Measurements from ENCODE around the gene NIFK. TPM values are rescaled to one million over a fixed set of nuclear protein-coding genes. Genes with fewer than 3 reads are reported as not detected.
"Not testable (repeated sequence)": the region's sequence is repeated elsewhere in the genome, so short reads cannot be mapped to it uniquely, and the experiment has no call there.

Gene NIFK
- total RNA-seq, 1 experiment from 2014 or later, result 171 TPM

GRCh38 chr2:121694398-121695170 is 42.1 kb downstream of the NIFK start:
- no peak for TF ChIP-seq CTCF (IDR thresholded peaks at IDR 0.05; ENCODE audit: unreplicated experiment)
- ChIA-PET CTCF (interaction anchor here (0.6 kb wide), 1 partner anchor 164 kb away, joined by 3 read pairs; the partner anchor contains the start of gene RNU4ATAC), POLR2A (interaction anchor here (0.6 to 2.8 kb wide), 5 partner anchors 13 to 163 kb away, joined by 3 to 9 read pairs (median 4); partner anchors contain the start of gene CLASP1)
- Mint-ChIP-seq H3K4me3 (ENCODE audit: unreplicated experiment) (no peak overlapping the region), H3K27me3 (ENCODE audit: insufficient read depth, unreplicated experiment) (no peaks in the 10 kb centered on the region), H3K27ac (ENCODE audit: low read depth, unreplicated experiment) (peak overlapping the region; percentile 19), H3K36me3 (ENCODE audit: insufficient read depth, unreplicated experiment) (no peaks in the 10 kb centered on the region), H3K4me1 (ENCODE audit: insufficient read depth, unreplicated experiment) (peaks cover 21% of the 10 kb centered on the region), H3K9me3 (ENCODE audit: unreplicated experiment) (no peaks in the 10 kb centered on the region)
- intact Hi-C loops (cut with micrococcal nuclease), result no loop called here
- DNase-seq (ENCODE audit: unreplicated experiment), result peak; percentile 48
- BruUV-seq (replicated peaks), result no TSS peak

GRCh38 chr2:121690572-121690971 is 46.1 kb downstream of the NIFK start:
- H3K9me3 Mint-ChIP-seq (ENCODE audit: unreplicated experiment); intact Hi-C loops (cut with micrococcal nuclease); POLR2A ChIA-PET; H3K27me3 Mint-ChIP-seq (ENCODE audit: insufficient read depth, unreplicated experiment); H3K4me3 Mint-ChIP-seq (ENCODE audit: unreplicated experiment); DNase-seq (ENCODE audit: unreplicated experiment); H3K4me1 Mint-ChIP-seq (ENCODE audit: insufficient read depth, unreplicated experiment); BruUV-seq (replicated peaks); H3K27ac Mint-ChIP-seq (ENCODE audit: low read depth, unreplicated experiment); H3K36me3 Mint-ChIP-seq (ENCODE audit: insufficient read depth, unreplicated experiment); CTCF ChIA-PET: not testable (repeated sequence)

GRCh38 chr2:121690095-121690494 is 46.6 kb downstream of the NIFK start:
- Mint-ChIP-seq H3K4me1 (ENCODE audit: insufficient read depth, unreplicated experiment) (peaks cover 4% of the 10 kb centered on the region), H3K27ac (ENCODE audit: low read depth, unreplicated experiment) (no peak overlapping the region), H3K4me3 (ENCODE audit: unreplicated experiment) (no peak overlapping the region), H3K9me3 (ENCODE audit: unreplicated experiment) (no peaks in the 10 kb centered on the region), H3K27me3 (ENCODE audit: insufficient read depth, unreplicated experiment) (no peaks in the 10 kb centered on the region), H3K36me3 (ENCODE audit: insufficient read depth, unreplicated experiment) (no peaks in the 10 kb centered on the region)
- BruUV-seq (replicated peaks), result no TSS peak
- CTCF ChIA-PET, result interaction anchor here (0.7 to 0.8 kb wide), 2 partner anchors 14 to 25 kb away, joined by 3 read pairs; no protein-coding TSS in a partner anchor
- TF ChIP-seq CTCF (IDR thresholded peaks at IDR 0.05; ENCODE audit: unreplicated experiment), result no peak
- intact Hi-C loops (cut with micrococcal nuclease), result no loop called here
- POLR2A ChIA-PET, result no interaction called here
- no peak for DNase-seq (ENCODE audit: unreplicated experiment)

GRCh38 chr2:121689356-121689755 is 47.3 kb downstream of the NIFK start:
- H3K27me3 Mint-ChIP-seq (ENCODE audit: insufficient read depth, unreplicated experiment), result no peaks in the 10 kb centered on the region
- TF ChIP-seq CTCF (IDR thresholded peaks at IDR 0.05; ENCODE audit: unreplicated experiment), result no peak
- H3K36me3 Mint-ChIP-seq (ENCODE audit: insufficient read depth, unreplicated experiment), result no peaks in the 10 kb centered on the region
- peaks cover 1% of the 10 kb centered on the region for H3K4me1 Mint-ChIP-seq (ENCODE audit: insufficient read depth, unreplicated experiment)
- ChIA-PET POLR2A (interaction anchor here (0.7 to 1.4 kb wide), 2 partner anchors 40 to 143 kb away, joined by 3 read pairs; partner anchors contain the start of gene CLASP1), CTCF (interaction anchor here (0.7 to 0.9 kb wide), 3 partner anchors 14 to 91 kb away, joined by 3 to 4 read pairs (median 3); no protein-coding TSS in a partner anchor)
- BruUV-seq (replicated peaks), result no TSS peak
- H3K4me3 Mint-ChIP-seq (ENCODE audit: unreplicated experiment), result no peak overlapping the region
- H3K27ac Mint-ChIP-seq (ENCODE audit: low read depth, unreplicated experiment), result no peak overlapping the region
- intact Hi-C loops (cut with micrococcal nuclease), result loop anchor here (1.0 kb wide), 1 partner anchor 93 kb away; no protein-coding TSS in a partner anchor
- H3K9me3 Mint-ChIP-seq (ENCODE audit: unreplicated experiment), result peaks cover 2% of the 10 kb centered on the region
- DNase-seq (ENCODE audit: unreplicated experiment), result peak; percentile 49

Measured in MCF 10A (cell line).